Caco-2 (cell line): ENCODE measurements around the gene KY. TPM values are rescaled to one million over a fixed set of nuclear protein-coding genes. Genes with fewer than 3 reads are reported as not detected.

Source experiments
- BruUV-seq: library from RNA; stranded (reverse); fragments of 400-500 nt; replicated peaks from 2 replicates; lab custom pipeline; 2021; lab: Mats Ljungman, UMichigan
- CTCF ChIA-PET: fragments of 300-600 bp; sonication (Branson Sonifier 250); formaldehyde crosslinking; loops from one replicate; lab custom pipeline; 2022; ENCODE audit warnings: antibody characterized with exemption; lab: Charles Lee
- POLR2A ChIA-PET: fragments of 300-600 bp; sonication (Branson Sonifier 250); formaldehyde crosslinking; loops from one replicate; lab custom pipeline; 2022; ENCODE audit warnings: antibody characterized with exemption; lab: Charles Lee
- DNase-seq, 2 experiments: peaks; one replicate each; pipeline versions ENCODE4 v3.0.0 to v3.0.0-alpha.2; 2020 to 2022
- H3K27me3 ChIP-seq: replicated peaks from 2 replicates; pipeline ENCODE4 v1.6.0; 2011; ENCODE audit warnings: low read length; ENCODE audit not compliant: control insufficient read depth, insufficient read depth
- H3K36me3 ChIP-seq: 2 replicates; pipeline ENCODE4 v1.5.1; 2011; ENCODE audit warnings: low read length; ENCODE audit not compliant: control insufficient read depth, insufficient read depth
- H3K4me1 ChIP-seq: fragments of 250-450 bp; sonication (Bioruptor Pico); 2 replicates; pipeline ENCODE4 v1.5.1; 2020; ENCODE audit warnings: mild to moderate bottlenecking
- H3K4me3 ChIP-seq: 2 replicates; pipeline ENCODE4 v1.5.1; 2011; ENCODE audit warnings: low read depth, mild to moderate bottlenecking, control low read depth, low read length
- H3K9me3 ChIP-seq: fragments of 250-450 bp; sonication (Bioruptor Pico); 2 replicates; pipeline ENCODE4 v1.5.1; 2020; ENCODE audit warnings: mild to moderate bottlenecking, moderate library complexity
- H3K27ac Mint-ChIP-seq: one replicate; pipeline ENCODE4 v1.8.0; 2022; ENCODE audit warnings: mixed read lengths; ENCODE audit not compliant: unreplicated experiment
- H3K27me3 Mint-ChIP-seq: one replicate; pipeline ENCODE4 v1.8.0; 2022; ENCODE audit warnings: mixed read lengths; ENCODE audit not compliant: insufficient read depth, unreplicated experiment
- H3K36me3 Mint-ChIP-seq: one replicate; pipeline ENCODE4 v1.8.0; 2022; ENCODE audit warnings: mild to moderate bottlenecking, mixed read lengths; ENCODE audit not compliant: insufficient read depth, unreplicated experiment
- H3K4me1 Mint-ChIP-seq: one replicate; pipeline ENCODE4 v1.8.0; 2022; ENCODE audit warnings: low read depth, mixed read lengths; ENCODE audit not compliant: unreplicated experiment
- H3K4me3 Mint-ChIP-seq: one replicate; pipeline ENCODE4 v1.8.0; 2022; ENCODE audit warnings: mild to moderate bottlenecking, moderate library complexity, mixed read lengths; ENCODE audit not compliant: unreplicated experiment
- H3K9me3 Mint-ChIP-seq: one replicate; pipeline ENCODE4 v1.8.0; 2022; ENCODE audit warnings: mixed read lengths; ENCODE audit not compliant: unreplicated experiment
- intact Hi-C: fragments of 100-400 bp; cut with micrococcal nuclease; formaldehyde crosslinking; loops from one replicate; pipeline ENCODE4 v1.10.0; 2022; ENCODE audit not compliant: unreplicated experiment
- total RNA-seq: library from RNA; stranded (reverse); gene quantifications from 2 replicates; pipeline ENCODE4 v1.2.3, GENCODE V29; 2022
- TF ChIP-seq, protein P1 (sequence below), 2 experiments: fragments of 200-600 bp in 1 of 2; IDR thresholded peaks; 1 replicate in 1 of 2; 2 replicates in 1 of 2; pipeline versions ENCODE4 v1.5.1 to v1.8.0; 2011 to 2022; ENCODE audit warnings: antibody characterized with exemption in 1 of 2, control low read depth in 1 of 2, inconsistent platforms in 1 of 2, low read depth in 1 of 2, low read length in 1 of 2, mild to moderate bottlenecking in 1 of 2, moderate library complexity in 1 of 2; ENCODE audit not compliant: insufficient read depth in 1 of 2, severe bottlenecking in 1 of 2, unreplicated experiment in 1 of 2

The KY gene
- total RNA-seq, 1 experiment from 2014 or later: not detected

DNA sequence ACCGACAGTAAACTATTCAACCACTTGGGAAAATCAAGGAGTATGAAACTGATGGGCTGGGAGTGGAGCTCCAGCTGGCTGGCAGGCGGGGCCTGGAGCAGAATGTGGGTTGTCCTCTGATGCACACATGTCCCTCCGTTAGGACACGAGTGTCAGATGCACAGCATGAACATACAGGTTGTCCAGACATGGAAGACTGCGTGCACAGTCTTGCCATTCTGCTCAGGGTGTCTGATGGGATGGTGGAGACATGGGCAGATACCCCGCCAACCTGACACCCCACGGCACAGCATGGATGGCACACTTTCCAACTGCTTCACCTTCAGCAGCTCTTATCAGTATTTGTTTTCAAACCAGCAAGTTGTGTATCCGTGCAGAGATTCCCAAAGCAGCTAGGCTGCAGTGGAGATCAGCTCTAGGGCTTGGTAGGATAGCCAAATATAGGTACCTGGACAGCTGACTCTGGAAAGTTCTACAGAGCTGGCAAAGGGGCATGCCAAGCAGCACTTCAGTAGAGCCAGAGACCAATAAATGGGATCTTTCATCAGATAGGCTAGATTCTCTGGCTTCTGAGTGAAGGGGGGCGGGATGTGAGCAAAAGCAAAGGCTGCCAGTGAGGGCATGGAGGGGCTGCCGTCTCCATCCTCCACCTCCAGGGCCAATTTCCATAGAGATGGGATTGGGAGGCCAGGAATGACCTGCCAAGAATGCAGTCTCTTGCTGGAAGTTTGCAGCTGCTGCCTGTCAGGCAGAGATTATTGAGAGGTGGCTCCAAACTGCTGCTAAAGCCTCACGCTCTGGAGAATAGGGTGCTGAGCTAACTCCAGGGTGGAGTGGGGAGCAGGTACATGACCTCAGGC, 47.2 kb upstream of the KY start:
- Histone ChIP-seq H3K27me3 (no peaks in the 10 kb centered on the region), H3K9me3 (no peaks in the 10 kb centered on the region), H3K4me1 (no peaks in the 10 kb centered on the region), H3K36me3 (no peaks in the 10 kb centered on the region), H3K4me3 (no peak overlapping the region)
- H3K27ac Mint-ChIP-seq: no peak overlapping the region
- ChIA-PET POLR2A (no interaction called here), CTCF (no interaction called here)
- no peak for DNase-seq
- H3K4me1 Mint-ChIP-seq: no peaks in the 10 kb centered on the region
- H3K27me3 Mint-ChIP-seq: peaks cover 4% of the 10 kb centered on the region
- no TSS peak for BruUV-seq
- no peak overlapping the region for H3K4me3 Mint-ChIP-seq
- intact Hi-C loops: no loop called here
- H3K9me3 Mint-ChIP-seq: no peaks in the 10 kb centered on the region
- H3K36me3 Mint-ChIP-seq: no peaks in the 10 kb centered on the region
- TF ChIP-seq, protein P1, sequence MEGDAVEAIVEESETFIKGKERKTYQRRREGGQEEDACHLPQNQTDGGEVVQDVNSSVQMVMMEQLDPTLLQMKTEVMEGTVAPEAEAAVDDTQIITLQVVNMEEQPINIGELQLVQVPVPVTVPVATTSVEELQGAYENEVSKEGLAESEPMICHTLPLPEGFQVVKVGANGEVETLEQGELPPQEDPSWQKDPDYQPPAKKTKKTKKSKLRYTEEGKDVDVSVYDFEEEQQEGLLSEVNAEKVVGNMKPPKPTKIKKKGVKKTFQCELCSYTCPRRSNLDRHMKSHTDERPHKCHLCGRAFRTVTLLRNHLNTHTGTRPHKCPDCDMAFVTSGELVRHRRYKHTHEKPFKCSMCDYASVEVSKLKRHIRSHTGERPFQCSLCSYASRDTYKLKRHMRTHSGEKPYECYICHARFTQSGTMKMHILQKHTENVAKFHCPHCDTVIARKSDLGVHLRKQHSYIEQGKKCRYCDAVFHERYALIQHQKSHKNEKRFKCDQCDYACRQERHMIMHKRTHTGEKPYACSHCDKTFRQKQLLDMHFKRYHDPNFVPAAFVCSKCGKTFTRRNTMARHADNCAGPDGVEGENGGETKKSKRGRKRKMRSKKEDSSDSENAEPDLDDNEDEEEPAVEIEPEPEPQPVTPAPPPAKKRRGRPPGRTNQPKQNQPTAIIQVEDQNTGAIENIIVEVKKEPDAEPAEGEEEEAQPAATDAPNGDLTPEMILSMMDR (IDR thresholded peaks at IDR 0.05; ENCODE audit: insufficient read depth in 1 of 2, low read depth in 1 of 2, low read length in 1 of 2, severe bottlenecking in 1 of 2, unreplicated experiment in 1 of 2): no peak

DNA sequence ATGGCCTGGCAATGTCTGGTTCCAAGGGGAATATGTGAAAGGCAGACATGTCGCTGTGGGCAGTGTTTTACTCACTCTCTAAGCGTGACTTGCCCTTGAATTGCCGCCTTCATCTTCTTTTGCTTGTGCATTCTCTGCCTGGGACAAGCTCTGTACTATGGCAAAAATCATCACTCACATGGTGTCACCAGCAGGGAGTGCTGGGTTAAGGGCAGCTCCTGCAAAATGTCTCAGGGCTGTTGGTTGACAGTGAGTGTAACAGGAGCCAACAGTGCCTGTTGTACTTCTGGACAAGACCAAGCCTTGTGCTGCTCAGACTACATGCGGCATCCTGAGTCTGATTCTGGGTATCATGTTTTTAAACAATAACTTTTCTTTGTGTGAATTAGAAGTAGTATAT, 45.3 kb upstream of the KY start:
- H3K4me3 ChIP-seq: no peak overlapping the region
- no peak overlapping the region for H3K27ac Mint-ChIP-seq
- no peaks in the 10 kb centered on the region for H3K9me3 Mint-ChIP-seq
- no peaks in the 10 kb centered on the region for H3K4me1 ChIP-seq
- TF ChIP-seq, protein P1 (IDR thresholded peaks at IDR 0.05; ENCODE audit: insufficient read depth in 1 of 2, low read depth in 1 of 2, low read length in 1 of 2, severe bottlenecking in 1 of 2, unreplicated experiment in 1 of 2): no peak
- no peaks in the 10 kb centered on the region for H3K36me3 Mint-ChIP-seq
- BruUV-seq: no TSS peak
- CTCF ChIA-PET: no interaction called here
- no peak for DNase-seq
- POLR2A ChIA-PET: no interaction called here
- no peak overlapping the region for H3K4me3 Mint-ChIP-seq
- intact Hi-C loops: no loop called here
- H3K9me3 ChIP-seq: no peaks in the 10 kb centered on the region
- no peaks in the 10 kb centered on the region for H3K36me3 ChIP-seq
- H3K4me1 Mint-ChIP-seq: no peaks in the 10 kb centered on the region
- H3K27me3 ChIP-seq: no peaks in the 10 kb centered on the region
- H3K27me3 Mint-ChIP-seq: peaks cover 6% of the 10 kb centered on the region

DNA sequence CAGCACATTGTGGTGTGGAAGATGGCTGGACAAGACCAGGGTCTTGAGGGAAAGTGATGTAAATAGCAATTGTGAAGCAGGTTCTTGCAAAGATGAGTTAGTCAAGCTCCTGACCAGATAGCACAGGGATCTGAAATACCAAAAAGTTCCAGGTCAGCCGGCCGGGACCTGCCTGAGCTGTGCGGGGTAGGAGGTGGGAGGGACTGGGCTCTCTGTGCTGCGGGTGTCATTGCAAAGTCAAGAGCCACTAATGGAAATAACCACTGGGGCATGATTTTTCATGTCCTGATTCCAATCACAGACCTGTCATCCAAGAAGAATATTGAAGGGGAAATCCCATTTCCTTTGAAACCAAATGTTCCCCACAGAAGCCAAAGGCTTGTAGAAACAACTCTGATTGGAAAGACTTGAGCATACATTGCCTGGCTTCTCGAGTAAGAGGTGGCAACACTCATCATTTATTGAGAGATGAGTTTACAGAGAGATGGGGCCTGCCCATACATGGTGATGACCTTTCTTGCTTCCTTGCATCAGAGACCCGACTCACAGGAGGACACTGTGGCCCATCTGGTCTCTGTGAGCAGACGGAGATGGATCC, 44.2 kb upstream of the KY start:
- H3K9me3 ChIP-seq: no peaks in the 10 kb centered on the region
- no peak overlapping the region for H3K4me3 ChIP-seq
- no peaks in the 10 kb centered on the region for H3K27me3 ChIP-seq
- no peaks in the 10 kb centered on the region for H3K4me1 ChIP-seq
- intact Hi-C loops: no loop called here
- H3K36me3 ChIP-seq: no peaks in the 10 kb centered on the region
- no peak for DNase-seq
- no TSS peak for BruUV-seq
- H3K36me3 Mint-ChIP-seq: no peaks in the 10 kb centered on the region
- H3K4me1 Mint-ChIP-seq: no peaks in the 10 kb centered on the region
- ChIA-PET POLR2A (no interaction called here), CTCF (no interaction called here)
- H3K9me3 Mint-ChIP-seq: no peaks in the 10 kb centered on the region
- no peak overlapping the region for H3K27ac Mint-ChIP-seq
- TF ChIP-seq, protein P1 (IDR thresholded peaks at IDR 0.05; ENCODE audit: insufficient read depth in 1 of 2, low read depth in 1 of 2, low read length in 1 of 2, severe bottlenecking in 1 of 2, unreplicated experiment in 1 of 2): no peak
- H3K4me3 Mint-ChIP-seq: no peak overlapping the region
- H3K27me3 Mint-ChIP-seq: peaks cover 2% of the 10 kb centered on the region
